Measurements from ENCODE around the gene CCDC13.

The CCDC13 gene

GRCh38 chr3:42752441-42752840, 20.6 kb downstream of the CCDC13 start:
- DNase-seq, result no peak

DNA sequence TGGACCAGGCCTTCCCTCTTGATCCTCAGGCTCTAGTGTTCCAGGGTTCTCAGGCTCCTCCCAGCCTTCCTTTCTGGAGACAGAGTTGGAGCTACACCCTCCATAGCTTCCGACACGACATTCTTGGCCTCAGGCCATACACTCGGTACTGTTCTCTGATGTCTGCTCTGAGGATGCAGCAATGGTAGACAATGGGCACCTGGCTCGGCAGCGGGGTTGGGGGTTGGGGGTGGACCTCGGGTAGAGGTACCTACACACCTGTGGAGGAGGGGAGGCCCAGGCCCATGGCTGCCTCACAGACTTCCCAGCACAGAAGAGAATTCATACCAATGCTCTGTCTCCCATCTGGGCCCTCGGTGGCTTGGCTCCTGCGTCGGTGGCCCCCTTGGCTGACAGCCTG, 21.4 kb downstream of the CCDC13 start:
- DNase-seq, result peak; percentile 11

DNA sequence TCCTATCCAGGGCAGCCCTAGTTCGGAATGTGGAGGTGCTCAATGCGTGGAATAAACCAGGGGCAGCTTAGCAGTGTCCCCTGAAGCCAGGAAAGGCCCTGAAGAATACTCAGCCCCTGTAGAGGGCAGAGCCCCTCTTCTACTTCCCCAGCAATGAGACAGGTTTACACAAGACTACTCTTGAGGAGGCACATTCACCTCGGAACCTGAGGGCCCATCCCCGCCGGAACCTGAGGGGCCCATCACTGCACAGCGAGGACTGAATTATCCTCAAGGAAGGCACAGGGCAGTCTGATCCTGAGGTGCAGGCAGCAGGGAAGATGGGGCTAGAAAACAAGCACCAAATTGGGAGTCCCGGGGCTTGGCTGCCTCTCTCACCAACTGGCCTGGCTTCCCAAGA, 22.2 kb downstream of the CCDC13 start:
- DNase-seq, result no peak

DNA sequence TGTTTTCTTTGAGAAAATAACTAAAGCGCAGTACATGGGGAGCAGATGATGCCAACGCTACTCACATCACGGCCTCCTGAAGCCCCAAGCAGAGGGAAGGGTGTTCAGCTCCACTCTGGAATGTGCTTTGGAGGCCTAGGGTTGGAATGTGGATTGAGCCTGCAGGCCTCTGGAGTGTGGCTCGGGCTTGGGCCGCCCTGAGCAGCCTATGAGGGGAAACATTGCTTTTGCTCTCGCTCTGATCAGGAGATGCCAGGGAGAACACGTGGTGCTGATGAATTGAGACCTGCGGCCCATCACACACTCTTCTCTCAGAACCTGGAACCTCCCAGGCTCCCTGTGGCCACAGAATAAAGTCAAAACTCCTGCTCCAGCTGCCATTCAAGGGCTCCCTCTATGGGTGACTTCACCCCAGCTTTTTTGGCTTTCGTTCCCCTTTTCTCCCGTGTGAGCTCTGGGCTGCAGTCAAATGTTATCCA, 23.3 kb downstream of the CCDC13 start:
- no peak for DNase-seq

GRCh38 chr3:42749025-42749752, 23.9 kb downstream of the CCDC13 start:
- DNase-seq, result no peak

DNA sequence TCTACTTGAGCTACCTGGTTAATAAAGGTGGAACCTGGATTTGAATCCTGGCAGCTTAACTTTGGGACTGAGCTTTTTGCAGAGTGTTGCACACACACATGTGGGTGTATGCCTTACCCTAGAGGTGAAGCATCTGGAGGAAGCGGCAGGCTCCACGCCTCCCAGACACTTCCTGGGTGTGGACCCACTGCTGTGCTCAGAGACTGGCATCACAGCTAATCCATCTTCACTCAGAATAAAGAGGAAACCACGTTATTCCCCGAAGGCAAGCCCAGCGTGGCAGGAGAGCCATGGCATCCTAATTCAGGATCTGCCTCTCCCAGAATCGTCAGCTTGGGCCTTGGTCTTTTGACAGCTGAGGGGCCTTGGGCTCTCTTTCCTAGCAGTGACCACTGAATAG, 25.5 kb downstream of the CCDC13 start:
- DNase-seq, result no peak

GRCh38 chr3:42746455-42747450, 26.3 kb downstream of the CCDC13 start:
- DNase-seq, result peak; percentile 21

DNA sequence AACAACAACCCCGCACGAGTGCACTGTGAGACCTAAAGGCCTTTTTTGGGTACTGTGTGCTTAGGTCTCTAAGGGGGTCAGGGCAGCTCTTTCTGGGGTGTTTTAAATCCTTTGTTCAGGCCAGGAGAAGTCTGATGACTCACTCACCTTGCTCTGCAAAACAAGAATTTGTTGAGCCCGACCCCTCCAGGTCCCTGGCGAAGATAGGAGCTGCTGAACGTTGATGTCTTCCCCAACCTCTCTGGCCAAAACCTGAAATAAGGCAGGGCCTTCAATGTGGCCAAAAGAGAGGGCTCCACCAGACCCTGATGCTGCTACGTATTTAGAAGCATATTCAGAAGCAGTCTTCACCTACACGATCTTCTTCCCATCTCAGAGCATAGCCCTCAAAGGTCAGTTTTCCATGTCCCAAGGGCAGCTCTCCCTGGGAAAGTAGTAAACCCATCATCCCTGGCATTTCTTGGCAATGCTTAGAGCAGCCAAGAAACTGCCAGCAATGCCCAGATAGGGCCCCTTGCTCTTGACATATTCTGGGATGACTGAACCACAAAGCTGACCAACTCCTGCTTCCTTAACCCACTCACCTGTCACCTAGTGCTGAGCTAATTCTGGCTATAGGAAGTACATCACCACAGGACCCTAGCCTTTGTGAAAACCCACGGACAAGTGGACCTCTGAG, 27.1 kb downstream of the CCDC13 start:
- no peak for DNase-seq

DNA sequence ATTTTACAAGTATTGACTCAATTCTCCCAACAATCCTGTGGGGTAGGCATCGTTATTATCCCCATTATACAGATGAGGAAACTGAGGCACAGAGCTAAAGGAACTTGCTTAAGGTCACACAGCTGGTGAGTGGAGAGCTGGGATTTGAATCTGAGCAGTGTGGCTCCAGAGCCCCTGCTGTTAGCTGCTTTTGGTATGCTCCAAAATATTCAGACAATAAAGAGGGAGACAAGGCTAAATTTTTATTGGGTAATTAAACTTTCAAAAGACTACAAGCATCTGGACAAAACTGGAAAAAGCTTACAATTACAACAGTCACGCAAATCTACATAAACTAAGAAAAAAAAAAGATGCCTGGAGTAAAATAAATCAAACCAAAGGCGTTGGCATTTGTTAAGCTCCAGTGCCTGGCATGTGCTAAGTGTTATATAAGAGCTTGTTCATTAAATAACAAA, 27.7 kb downstream of the CCDC13 start:
- DNase-seq, result no peak

- DNase-seq, result no peak
These were observed 29.7 kb downstream of the CCDC13 start for GRCh38 chr3:42743204-42743995.

DNA sequence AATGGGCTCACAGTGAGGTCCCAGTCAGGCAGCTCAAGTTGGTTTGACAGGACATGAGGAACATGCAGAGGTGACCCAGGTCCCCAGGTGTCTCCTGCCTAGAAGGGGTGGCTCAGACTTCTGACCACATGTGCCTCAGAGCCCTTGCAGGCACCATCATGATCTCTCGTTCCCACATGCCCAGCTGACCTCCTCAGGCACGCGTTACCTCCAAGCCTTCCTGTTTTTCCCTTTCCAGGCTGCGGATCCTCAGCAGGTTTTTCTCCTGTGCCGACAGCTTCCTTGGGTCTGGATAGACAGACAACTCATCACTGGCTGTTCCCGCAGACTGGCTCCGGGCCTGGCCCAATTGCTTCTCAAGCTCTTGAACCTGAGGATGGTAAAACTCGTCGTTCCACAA, 30.4 kb downstream of the CCDC13 start:
- no peak for DNase-seq

GRCh38 chr3:42742259-42742658, 30.8 kb downstream of the CCDC13 start:
- no peak for DNase-seq

DNA sequence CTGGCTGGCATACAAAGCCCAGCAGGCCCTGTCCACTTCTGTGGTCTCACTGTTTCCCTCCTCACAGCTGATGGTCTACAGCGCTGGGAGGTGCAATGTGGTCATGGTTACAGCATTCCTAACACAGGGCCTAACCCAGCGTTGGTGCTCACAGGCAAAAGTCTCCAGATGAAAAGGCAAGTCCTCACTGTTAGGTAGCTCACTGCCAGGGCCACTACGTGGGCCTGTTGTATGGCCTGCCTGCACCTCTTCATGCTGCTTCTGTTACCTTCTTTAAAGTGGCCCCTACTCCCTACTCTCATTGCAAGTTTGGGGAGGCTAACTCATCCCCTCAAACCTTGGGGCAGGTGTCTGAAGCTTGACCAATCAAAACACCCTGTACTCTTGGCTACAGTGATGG, 31.3 kb downstream of the CCDC13 start:
- DNase-seq, result no peak

GRCh38 chr3:42739401-42740158, 33.5 kb downstream of the CCDC13 start:
- DNase-seq, result no peak

- no peak for DNase-seq
These were observed 36.5 kb downstream of the CCDC13 start for GRCh38 chr3:42736531-42736930.

- DNase-seq, result peak; percentile 16
These were observed 37.0 kb downstream of the CCDC13 start for GRCh38 chr3:42736081-42736480.

GRCh38 chr3:42735615-42736014, 37.4 kb downstream of the CCDC13 start:
- DNase-seq, result no peak

DNA sequence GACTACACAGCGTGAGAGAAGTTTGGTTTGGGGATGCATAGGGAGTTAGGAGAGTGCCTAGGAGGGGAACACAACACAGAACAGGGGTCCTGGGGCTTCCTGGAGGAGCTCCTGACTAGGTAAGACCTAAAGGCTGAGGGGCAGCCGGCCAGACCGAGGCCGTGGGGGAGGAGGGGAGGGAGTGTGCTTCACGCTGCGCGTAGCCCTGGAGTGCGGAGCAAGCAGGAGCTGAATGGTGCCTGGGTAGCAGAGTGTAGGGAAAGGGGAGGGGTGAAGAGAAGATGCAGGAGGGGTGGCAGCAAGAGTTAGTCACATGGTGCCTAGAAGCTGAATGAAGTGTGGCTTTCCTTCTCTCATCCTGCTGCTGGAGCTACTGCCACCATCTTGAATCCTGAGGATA, 38.0 kb downstream of the CCDC13 start:
- DNase-seq, result no peak

- no peak for DNase-seq
These were observed 38.7 kb downstream of the CCDC13 start for GRCh38 chr3:42734263-42734860.

- DNase-seq, result no peak
These were observed 39.4 kb downstream of the CCDC13 start for GRCh38 chr3:42733501-42734262.
